GM12878 (cell line): ENCODE results near the gene ATP5PD. TPM values are rescaled to one million over a fixed set of nuclear protein-coding genes. Genes with fewer than 3 reads are reported as not detected.

Experiments
- ATAC-seq: fragments of 200-7000 bp; cut with Tn5 transposase; 3 replicates; pipeline ENCODE4 v1.9.1; 2020; ENCODE audit warnings: mild to moderate bottlenecking, moderate library complexity
- BruUV-seq: library from RNA; stranded (reverse); fragments of 400-500 nt; replicated peaks from 2 replicates; lab custom pipeline; 2021; lab: Mats Ljungman, UMichigan
- CTCF ChIA-PET: fragments of 300-600 bp; sonication (Branson Sonifier 250); formaldehyde crosslinking; extraction: SDS; loops from one replicate; lab custom pipeline; 2021; ENCODE audit warnings: inconsistent platforms; lab: Yijun Ruan, JAX
- POLR2A ChIA-PET: fragments of 350-600 bp; formaldehyde crosslinking; extraction: SDS; loops from one replicate; lab custom pipeline; 2021; ENCODE audit warnings: inconsistent platforms; lab: Charles Lee
- RAD21 ChIA-PET: fragments of 300-600 bp; sonication (Branson Sonifier 250); formaldehyde crosslinking; loops from one replicate; lab custom pipeline; 2023; ENCODE audit warnings: antibody characterized with exemption; ENCODE audit not compliant: unreplicated experiment; lab: Charles Lee
- SMC1A ChIA-PET: fragments of 300-600 bp; sonication (Branson Sonifier 250); formaldehyde crosslinking; loops from one replicate; lab custom pipeline; 2023; ENCODE audit not compliant: unreplicated experiment, uncharacterized antibody; lab: Charles Lee
- DNase-seq: peaks from one replicate; pipeline ENCODE4 v3.0.0-alpha.2; 2011; ENCODE audit warnings: low read depth, low spot score
- FAIRE-seq: peaks from 3 replicates; lab custom pipeline; 2011; peaks lifted over from hg19 to GRCh38; lab: Jason Lieb, UNC
- H2AFZ ChIP-seq: 2 replicates; pipeline ENCODE4 v1.6.0; 2011; ENCODE audit warnings: low read depth, low read length, control low read depth; ENCODE audit not compliant: control insufficient read depth
- H3K27ac ChIP-seq: 2 replicates; pipeline ENCODE4 v1.5.1; 2011; ENCODE audit warnings: control low read depth; ENCODE audit not compliant: control insufficient read depth, insufficient read depth
- H3K27me3 ChIP-seq, 2 experiments: replicated peaks in 1 of 2; 2 replicates each; pipeline versions ENCODE4 v1.6.0 to v1.6.1; 2011; ENCODE audit warnings: low read length in 1 of 2; ENCODE audit not compliant: control insufficient read depth in 2 of 2, insufficient read depth in 2 of 2
- H3K36me3 ChIP-seq, 2 experiments: 2 replicates each; pipeline ENCODE4 v1.5.1; 2011; ENCODE audit warnings: low read length in 1 of 2; ENCODE audit not compliant: control insufficient read depth in 2 of 2, insufficient read depth in 2 of 2
- H3K4me1 ChIP-seq: 2 replicates; pipeline ENCODE4 v1.6.1; 2011; ENCODE audit warnings: mild to moderate bottlenecking, low read length, moderate library complexity, mixed read lengths; ENCODE audit not compliant: control insufficient read depth, insufficient read depth
- H3K4me2 ChIP-seq: 2 replicates; pipeline ENCODE4 v1.6.0; 2011; ENCODE audit warnings: control low read depth; ENCODE audit not compliant: control insufficient read depth, insufficient read depth
- H3K4me3 ChIP-seq: fragments of 200-600 bp; sonication (generic); 2 replicates; pipeline ENCODE4 v1.5.1; 2016
- H3K79me2 ChIP-seq: 2 replicates; pipeline ENCODE4 v1.6.0; 2011; ENCODE audit warnings: low read length; ENCODE audit not compliant: control insufficient read depth, insufficient read depth
- H3K9ac ChIP-seq: 2 replicates; pipeline ENCODE4 v1.8.0; 2011; ENCODE audit warnings: low read length, control low read depth, mixed read lengths; ENCODE audit not compliant: control insufficient read depth, insufficient read depth
- H3K9me3 ChIP-seq: replicated peaks from 3 replicates; pipeline ENCODE4 v1.5.1; 2011; ENCODE audit warnings: mild to moderate bottlenecking, low read length; ENCODE audit not compliant: control insufficient read depth, insufficient read depth
- H4K20me1 ChIP-seq: 2 replicates; pipeline ENCODE4 v1.6.0; 2011; ENCODE audit not compliant: control insufficient read depth, insufficient read depth
- BACH1 ChIP-seq: fragments of 450-650 bp; IDR thresholded peaks from 2 replicates; pipeline ENCODE4 v1.6.1; 2017; ENCODE audit warnings: mild to moderate bottlenecking, borderline replicate concordance
- CHD1 ChIP-seq: IDR thresholded peaks from 2 replicates; pipeline ENCODE4 v1.6.1; 2012; ENCODE audit warnings: low read depth, low read length, improper control_type of control experiment
- CREM ChIP-seq: IDR thresholded peaks from 2 replicates; pipeline ENCODE4 v1.6.1; 2014; ENCODE audit warnings: antibody characterized with exemption, low read depth
- DPF2 ChIP-seq: fragments of 450-650 bp; IDR thresholded peaks from 2 replicates; pipeline ENCODE4 v1.6.1; 2017; ENCODE audit warnings: mild to moderate bottlenecking
- EGR1 ChIP-seq, 2 experiments: IDR thresholded peaks; 1 replicate in 1 of 2; 2 replicates in 1 of 2; pipeline ENCODE4 v1.6.1; 2011 to 2012; ENCODE audit warnings: low read depth in 2 of 2, low read length in 2 of 2, borderline replicate concordance in 1 of 2, mild to moderate bottlenecking in 1 of 2, moderate library complexity in 1 of 2
- FOXK2 ChIP-seq: fragments of 450-650 bp; IDR thresholded peaks from 2 replicates; pipeline ENCODE4 v1.6.1; 2017; ENCODE audit warnings: mild to moderate bottlenecking, moderate library complexity
- KLF5 ChIP-seq: fragments of 450-650 bp; IDR thresholded peaks from 2 replicates; pipeline ENCODE4 v1.6.1; 2014; ENCODE audit warnings: mild to moderate bottlenecking; ENCODE audit not compliant: partially characterized antibody
- MAX ChIP-seq: IDR thresholded peaks from 2 replicates; pipeline ENCODE4 v1.6.1; 2012; ENCODE audit warnings: low read depth, low read length, improper control_type of control experiment
- MEF2B ChIP-seq: fragments of 450-650 bp; IDR thresholded peaks from 2 replicates; pipeline ENCODE4 v1.6.1; 2018; ENCODE audit warnings: mild to moderate bottlenecking, moderate library complexity; ENCODE audit not compliant: partially characterized antibody, poor library complexity, severe bottlenecking
- TBL1XR1 ChIP-seq: IDR thresholded peaks from 2 replicates; pipeline ENCODE4 v1.6.1; 2012; ENCODE audit warnings: low read depth, low read length, improper control_type of control experiment
- USF1 ChIP-seq: IDR thresholded peaks from 2 replicates; pipeline ENCODE4 v1.6.1; 2011; ENCODE audit warnings: borderline replicate concordance, low read depth, mild to moderate bottlenecking, moderate library complexity, mixed read lengths, low read length; ENCODE audit not compliant: insufficient read depth; ENCODE audit errors: extremely low read length
- YY1 ChIP-seq: IDR thresholded peaks from 2 replicates; pipeline ENCODE4 v1.6.1; 2011; ENCODE audit warnings: low read depth, mild to moderate bottlenecking, low read length
- ZNF207 ChIP-seq: fragments of 450-650 bp; IDR thresholded peaks from 2 replicates; pipeline ENCODE4 v1.6.1; 2014; ENCODE audit warnings: antibody characterized with exemption, mild to moderate bottlenecking, borderline replicate concordance
- ZNF687 ChIP-seq: fragments of 450-650 bp; IDR thresholded peaks from 2 replicates; pipeline ENCODE4 v1.6.1; 2017; ENCODE audit warnings: mild to moderate bottlenecking, moderate library complexity
- ZSCAN29 ChIP-seq: fragments of 450-650 bp; IDR thresholded peaks from 2 replicates; pipeline ENCODE4 v1.6.1; 2017; ENCODE audit warnings: mild to moderate bottlenecking, moderate library complexity
- WGBS: methylation state at CpG from one replicate; pipeline ENCODE4 v1.1.6; 2016; ENCODE audit warnings: low lambda C conversion rate; ENCODE audit not compliant: insufficient replicate concordance, insufficient coverage; ENCODE audit errors: missing lambda C conversion rate; 5-methylcytosine and 5-hydroxymethylcytosine counted together
- in situ Hi-C: fragments of 300-500 bp; cut with MboI; formaldehyde crosslinking; loops from 9 replicates; pipeline ENCODE4 v1.14.3; 2018; ENCODE audit warnings: mixed read lengths
- intact Hi-C: fragments of 100-400 bp; cut with micrococcal nuclease; formaldehyde crosslinking; loops from one replicate; pipeline ENCODE4 v1.14.2; 2022; ENCODE audit not compliant: unreplicated experiment
- polyA plus RNA-seq, 11 experiments: library from polyadenylated mRNA; depleted of rRNA in 4 of 11; unstranded in 6 of 11; stranded (reverse) in 5 of 11; fragments of >200 nt; fragmentation: Nextera tagmentation in 4 of 11; fragmentation: Illumina TruSeq in 1 of 11; extraction: Ambion mirVana in 4 of 11; extraction: Trizol in 1 of 11; gene quantifications; 1 replicate in 1 of 11; 2 replicates in 10 of 11; pipeline versions ENCODE4 v1.2.1 to v1.2.3, GENCODE V29; 2011 to 2016; ENCODE audit warnings: inconsistent platforms in 2 of 11, missing spikeins in 2 of 11, low read depth in 1 of 11
- total RNA-seq, 4 experiments: library from RNA; depleted of rRNA in 3 of 4; stranded (reverse); fragments of >200 nt in 3 of 4; fragmentation: Illumina TruSeq in 1 of 4; extraction: Trizol in 1 of 4; gene quantifications; 2 replicates each; pipeline versions ENCODE4 v1.2.1 to v1.2.3, GENCODE V29; 2013 to 2021

ATP5PD gene
- total and polyA plus RNA-seq, 10 of the 15 experiments (the other 5 are each of a cell fraction or from before 2014, with no cell fraction given) = 172 to 772 (median 321) TPM

- peak; percentile 96 for TF ChIP-seq TBL1XR1
- TF ChIP-seq FOXK2 = peak; percentile 4; the same call in 1 of the 2 replicates
- peak; percentile 92 for TF ChIP-seq ZSCAN29
- peak; percentile 89; the same call in 1 of the 2 replicates for TF ChIP-seq MAX
- peak; percentile 70; the same call in 1 of the 2 replicates for TF ChIP-seq CREM
- peak; percentile 94 for TF ChIP-seq ZNF207
- peak; percentile 11 for TF ChIP-seq MEF2B
Observed at GRCh38 chr17:75033346-75034235, 13.2 kb downstream of the ATP5PD start (continued).

- Histone ChIP-seq H3K36me3 (no peaks in the 10 kb centered on the region), H3K79me2 (no peaks in the 10 kb centered on the region)
- POLR2A ChIA-PET = interaction anchor here (2.1 kb wide), 1 partner anchor 20 kb away, joined by 10 read pairs; the partner anchor contains the start of gene MRPL58
- no peak for FAIRE-seq
- DNase-seq = no peak
- ATAC-seq = peak; percentile 8
- TF ChIP-seq DPF2 = no peak
- no peak for TF ChIP-seq CHD1
- TF ChIP-seq USF1 = no peak
- no peak for TF ChIP-seq KLF5
- no peak for TF ChIP-seq YY1
- TF ChIP-seq BACH1 = no peak
- TF ChIP-seq ZNF687 = no peak
- TF ChIP-seq EGR1 (IDR thresholded peaks at IDR 0.05; ENCODE audit: borderline replicate concordance in 1 of 2, low read depth in 2 of 2, low read length in 2 of 2) = no peak
- TF ChIP-seq, all 136 proteins: peak for 0
- peak overlapping the region; percentile 97 for H3K4me2 ChIP-seq
- no peaks in the 10 kb centered on the region for H3K27me3 ChIP-seq
- no peak overlapping the region for H3K27ac ChIP-seq
- no peaks in the 10 kb centered on the region; the same call in 2 of the 3 replicates for H3K9me3 ChIP-seq
- 18% methylated on average over 9 of the region's 13 CpGs for WGBS
- H3K4me3 ChIP-seq = peak overlapping the region; percentile 36
- BruUV-seq = no TSS peak
- H3K4me1 ChIP-seq = 0 out of 2 replicates have a peak, but pooled peaks cover 4% of the 10 kb centered on the region
- peak overlapping the region; percentile 40 for H2AFZ ChIP-seq
- in situ Hi-C loops (no loop called here), intact Hi-C loops (loop anchor here (5.0 to 10.0 kb wide), 2 partner anchors 68 to 150 kb away; partner anchors contain the start of gene SUMO2)
- CTCF ChIA-PET = interaction anchor here (0.8 to 5.3 kb wide), 7 partner anchors 16 to 177 kb away, joined by 3 to 37 read pairs (median 5); partner anchors contain the start of gene MRPL58
- RAD21 ChIA-PET = interaction anchor here (0.5 to 2.4 kb wide), 8 partner anchors 16 to 169 kb away, joined by 3 to 21 read pairs (median 4); partner anchors contain the start of gene MRPL58
- no peak overlapping the region for H3K9ac ChIP-seq
- no peaks in the 10 kb centered on the region for H4K20me1 ChIP-seq
- SMC1A ChIA-PET = interaction anchor here (1.4 to 1.6 kb wide), 3 partner anchors 16 to 71 kb away, joined by 5 to 15 read pairs (median 9); no protein-coding TSS in a partner anchor
Observed at GRCh38 chr17:75032720-75033280, 14.0 kb downstream of the ATP5PD start.
